GM12878 (cell line): ENCODE measurements around the gene SCEL. TPM values are rescaled to one million over a fixed set of nuclear protein-coding genes. Genes with fewer than 3 reads are reported as not detected.
A peak's percentile ranks its signal among the peaks of the same experiment; 100 is the strongest.

Experiments used
- ATAC-seq: fragments of 200-7000 bp; cut with Tn5 transposase; 3 replicates; pipeline ENCODE4 v1.9.1; 2020; ENCODE audit warnings: mild to moderate bottlenecking, moderate library complexity
- BruUV-seq: library from RNA; stranded (reverse); fragments of 400-500 nt; replicated peaks from 2 replicates; lab custom pipeline; 2021; lab: Mats Ljungman, UMichigan
- CTCF ChIA-PET: fragments of 300-600 bp; sonication (Branson Sonifier 250); formaldehyde crosslinking; extraction: SDS; loops from one replicate; lab custom pipeline; 2021; ENCODE audit warnings: inconsistent platforms; lab: Yijun Ruan, JAX
- POLR2A ChIA-PET: fragments of 350-600 bp; formaldehyde crosslinking; extraction: SDS; loops from one replicate; lab custom pipeline; 2021; ENCODE audit warnings: inconsistent platforms; lab: Charles Lee
- RAD21 ChIA-PET: fragments of 300-600 bp; sonication (Branson Sonifier 250); formaldehyde crosslinking; loops from one replicate; lab custom pipeline; 2023; ENCODE audit warnings: antibody characterized with exemption; ENCODE audit not compliant: unreplicated experiment; lab: Charles Lee
- SMC1A ChIA-PET: fragments of 300-600 bp; sonication (Branson Sonifier 250); formaldehyde crosslinking; loops from one replicate; lab custom pipeline; 2023; ENCODE audit not compliant: unreplicated experiment, uncharacterized antibody; lab: Charles Lee
- DNase-seq: peaks from one replicate; pipeline ENCODE4 v3.0.0-alpha.2; 2011; ENCODE audit warnings: low read depth, low spot score
- FAIRE-seq: peaks from 3 replicates; lab custom pipeline; 2011; peaks lifted over from hg19 to GRCh38; lab: Jason Lieb, UNC
- H2AFZ ChIP-seq: 2 replicates; pipeline ENCODE4 v1.6.0; 2011; ENCODE audit warnings: low read depth, low read length, control low read depth; ENCODE audit not compliant: control insufficient read depth
- H3K27ac ChIP-seq: 2 replicates; pipeline ENCODE4 v1.5.1; 2011; ENCODE audit warnings: control low read depth; ENCODE audit not compliant: control insufficient read depth, insufficient read depth
- H3K27me3 ChIP-seq, 2 experiments: replicated peaks in 1 of 2; 2 replicates each; pipeline versions ENCODE4 v1.6.0 to v1.6.1; 2011; ENCODE audit warnings: low read length in 1 of 2; ENCODE audit not compliant: control insufficient read depth in 2 of 2, insufficient read depth in 2 of 2
- H3K36me3 ChIP-seq, 2 experiments: 2 replicates each; pipeline ENCODE4 v1.5.1; 2011; ENCODE audit warnings: low read length in 1 of 2; ENCODE audit not compliant: control insufficient read depth in 2 of 2, insufficient read depth in 2 of 2
- H3K4me1 ChIP-seq: 2 replicates; pipeline ENCODE4 v1.6.1; 2011; ENCODE audit warnings: mild to moderate bottlenecking, low read length, moderate library complexity, mixed read lengths; ENCODE audit not compliant: control insufficient read depth, insufficient read depth
- H3K4me2 ChIP-seq: 2 replicates; pipeline ENCODE4 v1.6.0; 2011; ENCODE audit warnings: control low read depth; ENCODE audit not compliant: control insufficient read depth, insufficient read depth
- H3K4me3 ChIP-seq: fragments of 200-600 bp; sonication (generic); 2 replicates; pipeline ENCODE4 v1.5.1; 2016
- H3K79me2 ChIP-seq: 2 replicates; pipeline ENCODE4 v1.6.0; 2011; ENCODE audit warnings: low read length; ENCODE audit not compliant: control insufficient read depth, insufficient read depth
- H3K9ac ChIP-seq: 2 replicates; pipeline ENCODE4 v1.8.0; 2011; ENCODE audit warnings: low read length, control low read depth, mixed read lengths; ENCODE audit not compliant: control insufficient read depth, insufficient read depth
- H3K9me3 ChIP-seq: replicated peaks from 3 replicates; pipeline ENCODE4 v1.5.1; 2011; ENCODE audit warnings: mild to moderate bottlenecking, low read length; ENCODE audit not compliant: control insufficient read depth, insufficient read depth
- H4K20me1 ChIP-seq: 2 replicates; pipeline ENCODE4 v1.6.0; 2011; ENCODE audit not compliant: control insufficient read depth, insufficient read depth
- BCL11A ChIP-seq: IDR thresholded peaks from 2 replicates; pipeline ENCODE4 v1.6.1; 2011; ENCODE audit warnings: low read depth, low read length
- CTCF ChIP-seq, 3 experiments: IDR thresholded peaks in 2 of 3; conservative IDR thresholded peaks in 1 of 3; 2 replicates each; pipeline ENCODE4 v1.5.1; 2011; ENCODE audit warnings: low read depth in 3 of 3, low read length in 3 of 3, mild to moderate bottlenecking in 3 of 3, control low read depth in 2 of 3, moderate library complexity in 2 of 3, inconsistent platforms in 1 of 3, mixed read lengths in 1 of 3; ENCODE audit not compliant: control insufficient read depth in 2 of 3, insufficient read depth in 1 of 3; ENCODE audit errors: extremely low read depth in 1 of 3
- EP300 ChIP-seq, 2 experiments: fragments of 150-350 bp in 1 of 2; IDR thresholded peaks; 2 replicates each; pipeline ENCODE4 v1.6.1; 2011 to 2012; ENCODE audit warnings: low read depth in 2 of 2, low read length in 2 of 2, borderline replicate concordance in 1 of 2, improper control_type of control experiment in 1 of 2, inconsistent platforms in 1 of 2; ENCODE audit not compliant: control insufficient read depth in 1 of 2
- POU2F2 ChIP-seq: IDR thresholded peaks from 3 replicates; pipeline ENCODE4 v1.6.1; 2011; ENCODE audit warnings: low read depth, mild to moderate bottlenecking, low read length, borderline replicate concordance
- RFX5 ChIP-seq: IDR thresholded peaks from 2 replicates; pipeline ENCODE4 v1.6.1; 2011; ENCODE audit warnings: low read depth, low read length, improper control_type of control experiment
- STAT3 ChIP-seq: IDR thresholded peaks from 2 replicates; pipeline ENCODE4 v1.6.1; 2011; ENCODE audit warnings: low read depth, low read length, improper control_type of control experiment
- SUZ12 ChIP-seq: fragments of 200-600 bp; sonication (generic); IDR thresholded peaks from one replicate; pipeline ENCODE4 v1.6.1; 2018; ENCODE audit warnings: antibody characterized with exemption, mild to moderate bottlenecking; ENCODE audit not compliant: unreplicated experiment
- ZBED1 ChIP-seq: IDR thresholded peaks from 2 replicates; pipeline ENCODE4 v1.6.1; 2016; ENCODE audit warnings: borderline replicate concordance
- WGBS: methylation state at CpG from one replicate; pipeline ENCODE4 v1.1.6; 2016; ENCODE audit warnings: low lambda C conversion rate; ENCODE audit not compliant: insufficient replicate concordance, insufficient coverage; ENCODE audit errors: missing lambda C conversion rate; 5-methylcytosine and 5-hydroxymethylcytosine counted together
- in situ Hi-C: fragments of 300-500 bp; cut with MboI; formaldehyde crosslinking; loops from 9 replicates; pipeline ENCODE4 v1.14.3; 2018; ENCODE audit warnings: mixed read lengths
- intact Hi-C: fragments of 100-400 bp; cut with micrococcal nuclease; formaldehyde crosslinking; loops from one replicate; pipeline ENCODE4 v1.14.2; 2022; ENCODE audit not compliant: unreplicated experiment
- polyA plus RNA-seq, 11 experiments: library from polyadenylated mRNA; depleted of rRNA in 4 of 11; unstranded in 6 of 11; stranded (reverse) in 5 of 11; fragments of >200 nt; fragmentation: Nextera tagmentation in 4 of 11; fragmentation: Illumina TruSeq in 1 of 11; extraction: Ambion mirVana in 4 of 11; extraction: Trizol in 1 of 11; gene quantifications; 1 replicate in 1 of 11; 2 replicates in 10 of 11; pipeline versions ENCODE4 v1.2.1 to v1.2.3, GENCODE V29; 2011 to 2016; ENCODE audit warnings: inconsistent platforms in 2 of 11, missing spikeins in 2 of 11, low read depth in 1 of 11
- total RNA-seq, 4 experiments: library from RNA; depleted of rRNA in 3 of 4; stranded (reverse); fragments of >200 nt in 3 of 4; fragmentation: Illumina TruSeq in 1 of 4; extraction: Trizol in 1 of 4; gene quantifications; 2 replicates each; pipeline versions ENCODE4 v1.2.1 to v1.2.3, GENCODE V29; 2013 to 2021
- TF ChIP-seq, protein P1 (sequence below): fragments of 450-650 bp; IDR thresholded peaks from 2 replicates; pipeline ENCODE4 v1.6.1; 2018; ENCODE audit warnings: borderline replicate concordance, mild to moderate bottlenecking; ENCODE audit not compliant: partially characterized antibody
- TF ChIP-seq, protein P2 (sequence below): fragments of 150-350 bp; IDR thresholded peaks from 2 replicates; pipeline ENCODE4 v1.6.1; 2016; ENCODE audit warnings: low read depth, low read length

Gene SCEL
- total and polyA plus RNA-seq, 10 of the 15 experiments (the other 5 are each of a cell fraction or from before 2014, with no cell fraction given), result 0.09 to 0.68 (median 0.16) TPM; not detected in 1

DNA sequence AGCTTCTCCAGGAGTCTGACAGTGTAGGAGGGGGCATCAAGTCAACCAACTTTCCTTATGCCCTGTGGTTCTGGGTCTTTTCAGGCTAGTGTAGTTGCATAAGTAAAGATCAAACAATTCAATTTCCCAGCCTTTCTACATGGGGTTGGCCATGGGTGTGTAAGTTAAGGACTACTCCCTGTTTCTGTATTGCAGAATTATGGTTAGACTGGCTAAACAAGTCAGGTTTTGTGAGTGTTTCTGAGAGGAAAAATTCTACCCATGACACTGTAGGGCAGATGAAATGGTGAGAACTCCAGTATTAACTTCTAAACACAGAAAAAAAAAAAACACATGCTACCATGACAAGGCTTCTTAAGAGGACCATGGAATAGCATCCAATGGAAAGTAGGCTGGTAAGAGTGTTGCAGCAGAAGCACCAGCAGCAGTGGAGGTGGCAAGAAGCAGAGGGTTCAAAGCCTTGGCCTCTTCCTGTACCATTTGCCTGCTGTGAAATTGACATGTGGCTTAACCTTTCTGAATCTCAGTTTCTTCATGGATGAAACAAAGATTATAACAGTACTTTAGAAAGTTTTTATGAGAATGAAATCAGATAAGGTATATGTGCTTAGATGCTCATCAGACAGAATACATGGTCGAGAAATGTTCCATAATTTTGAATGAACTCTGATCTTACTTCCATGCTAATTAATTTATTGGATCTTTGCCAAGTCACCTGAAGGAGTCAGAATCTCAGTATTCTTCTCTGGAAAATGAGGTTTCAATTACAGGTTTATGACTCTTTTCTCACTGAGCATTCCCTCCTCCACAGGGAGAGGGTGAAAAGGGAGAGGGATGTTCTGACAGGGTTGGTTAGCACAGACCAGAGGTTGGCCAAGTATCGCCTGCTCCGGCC is 11.4 kb upstream of the SCEL start:
- Histone ChIP-seq H3K9ac (no peak overlapping the region), H3K4me2 (no peak overlapping the region), H3K27me3 (no peaks in the 10 kb centered on the region), H2AFZ (no peak overlapping the region), H3K27ac (no peak overlapping the region), H3K9me3 (peaks cover 1% of the 10 kb centered on the region; the same call in 1 of the 3 replicates), H3K4me3 (no peak overlapping the region), H4K20me1 (no peaks in the 10 kb centered on the region), H3K36me3 (no peaks in the 10 kb centered on the region), H3K4me1 (0 out of 2 replicates have a peak, but pooled peaks cover 7% of the 10 kb centered on the region), H3K79me2 (no peaks in the 10 kb centered on the region)
- FAIRE-seq, result no peak
- POLR2A ChIA-PET, result no interaction called here
- BruUV-seq, result no TSS peak
- CTCF ChIA-PET, result interaction anchor here (1.1 kb wide), 1 partner anchor 12 kb away, joined by 4 read pairs; no protein-coding TSS in a partner anchor
- 79% methylated on average over 3 of the region's 3 CpGs for WGBS
- in situ Hi-C loops, result no loop called here
- DNase-seq, result no peak
- RAD21 ChIA-PET, result no interaction called here
- intact Hi-C loops, result no loop called here
- SMC1A ChIA-PET, result interaction anchor here (1.0 to 2.5 kb wide), 2 partner anchors 8 to 10 kb away, joined by 3 to 8 read pairs; no protein-coding TSS in a partner anchor
- ATAC-seq, result peak; percentile 21
- TF ChIP-seq POU2F2, result no peak
- TF ChIP-seq, protein P1, sequence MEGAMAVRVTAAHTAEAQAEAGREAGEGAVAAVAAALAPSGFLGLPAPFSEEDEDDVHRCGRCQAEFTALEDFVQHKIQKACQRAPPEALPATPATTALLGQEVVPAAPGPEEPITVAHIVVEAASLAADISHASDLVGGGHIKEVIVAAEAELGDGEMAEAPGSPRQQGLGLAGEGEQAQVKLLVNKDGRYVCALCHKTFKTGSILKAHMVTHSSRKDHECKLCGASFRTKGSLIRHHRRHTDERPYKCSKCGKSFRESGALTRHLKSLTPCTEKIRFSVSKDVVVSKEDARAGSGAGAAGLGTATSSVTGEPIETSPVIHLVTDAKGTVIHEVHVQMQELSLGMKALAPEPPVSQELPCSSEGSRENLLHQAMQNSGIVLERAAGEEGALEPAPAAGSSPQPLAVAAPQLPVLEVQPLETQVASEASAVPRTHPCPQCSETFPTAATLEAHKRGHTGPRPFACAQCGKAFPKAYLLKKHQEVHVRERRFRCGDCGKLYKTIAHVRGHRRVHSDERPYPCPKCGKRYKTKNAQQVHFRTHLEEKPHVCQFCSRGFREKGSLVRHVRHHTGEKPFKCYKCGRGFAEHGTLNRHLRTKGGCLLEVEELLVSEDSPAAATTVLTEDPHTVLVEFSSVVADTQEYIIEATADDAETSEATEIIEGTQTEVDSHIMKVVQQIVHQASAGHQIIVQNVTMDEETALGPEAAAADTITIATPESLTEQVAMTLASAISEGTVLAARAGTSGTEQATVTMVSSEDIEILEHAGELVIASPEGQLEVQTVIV, result no peak
- TF ChIP-seq BCL11A, result no peak
- no peak for TF ChIP-seq ZBED1
- no peak for TF ChIP-seq STAT3
- no peak for TF ChIP-seq RFX5
- no peak for TF ChIP-seq CTCF (IDR thresholded peaks at IDR 0.05 in 2 of 3, conservative IDR thresholded peaks at IDR 0.05 in 1 of 3; ENCODE audit: control insufficient read depth in 2 of 3, extremely low read depth in 1 of 3, insufficient read depth in 1 of 3, low read depth in 3 of 3, low read length in 3 of 3)
- no peak for TF ChIP-seq EP300 (IDR thresholded peaks at IDR 0.05; ENCODE audit: borderline replicate concordance in 1 of 2, control insufficient read depth in 1 of 2, low read depth in 2 of 2, low read length in 2 of 2)
- TF ChIP-seq, protein P2, sequence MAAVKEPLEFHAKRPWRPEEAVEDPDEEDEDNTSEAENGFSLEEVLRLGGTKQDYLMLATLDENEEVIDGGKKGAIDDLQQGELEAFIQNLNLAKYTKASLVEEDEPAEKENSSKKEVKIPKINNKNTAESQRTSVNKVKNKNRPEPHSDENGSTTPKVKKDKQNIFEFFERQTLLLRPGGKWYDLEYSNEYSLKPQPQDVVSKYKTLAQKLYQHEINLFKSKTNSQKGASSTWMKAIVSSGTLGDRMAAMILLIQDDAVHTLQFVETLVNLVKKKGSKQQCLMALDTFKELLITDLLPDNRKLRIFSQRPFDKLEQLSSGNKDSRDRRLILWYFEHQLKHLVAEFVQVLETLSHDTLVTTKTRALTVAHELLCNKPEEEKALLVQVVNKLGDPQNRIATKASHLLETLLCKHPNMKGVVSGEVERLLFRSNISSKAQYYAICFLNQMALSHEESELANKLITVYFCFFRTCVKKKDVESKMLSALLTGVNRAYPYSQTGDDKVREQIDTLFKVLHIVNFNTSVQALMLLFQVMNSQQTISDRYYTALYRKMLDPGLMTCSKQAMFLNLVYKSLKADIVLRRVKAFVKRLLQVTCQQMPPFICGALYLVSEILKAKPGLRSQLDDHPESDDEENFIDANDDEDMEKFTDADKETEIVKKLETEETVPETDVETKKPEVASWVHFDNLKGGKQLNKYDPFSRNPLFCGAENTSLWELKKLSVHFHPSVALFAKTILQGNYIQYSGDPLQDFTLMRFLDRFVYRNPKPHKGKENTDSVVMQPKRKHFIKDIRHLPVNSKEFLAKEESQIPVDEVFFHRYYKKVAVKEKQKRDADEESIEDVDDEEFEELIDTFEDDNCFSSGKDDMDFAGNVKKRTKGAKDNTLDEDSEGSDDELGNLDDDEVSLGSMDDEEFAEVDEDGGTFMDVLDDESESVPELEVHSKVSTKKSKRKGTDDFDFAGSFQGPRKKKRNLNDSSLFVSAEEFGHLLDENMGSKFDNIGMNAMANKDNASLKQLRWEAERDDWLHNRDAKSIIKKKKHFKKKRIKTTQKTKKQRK, result no peak
- no peak for TF ChIP-seq SUZ12
